HEK293 (cell line): Measurements from ENCODE around the gene CRTAC1.

Source experiments
- HOXA7 ChIP-seq: sonication (generic); formaldehyde crosslinking; IDR thresholded peaks from 2 replicates; pipeline ENCODE4 v1.8.1; 2022; ENCODE audit warnings: missing genetic modification reagents, borderline replicate concordance
- ZBTB17 ChIP-seq: fragments of 450-650 bp; formaldehyde crosslinking; IDR thresholded peaks from 2 replicates; pipeline ENCODE4 v1.5.1; 2016; ENCODE audit warnings: missing biosample characterization, missing genetic modification characterization
- ZBTB8A ChIP-seq: fragments of 450-650 bp; formaldehyde crosslinking; IDR thresholded peaks from 2 replicates; pipeline ENCODE4 v1.5.1; 2016; ENCODE audit warnings: missing biosample characterization, missing genetic modification characterization
- ZFP41 ChIP-seq: fragments of 450-650 bp; formaldehyde crosslinking; IDR thresholded peaks from 2 replicates; pipeline ENCODE4 v1.5.1; 2016; ENCODE audit warnings: missing biosample characterization, missing genetic modification characterization, borderline replicate concordance
- ZNF114 ChIP-seq: fragments of 450-650 bp; formaldehyde crosslinking; IDR thresholded peaks from 2 replicates; pipeline ENCODE4 v1.5.0; 2017; ENCODE audit warnings: missing biosample characterization, missing genetic modification characterization
- ZNF24 ChIP-seq: fragments of 450-650 bp; formaldehyde crosslinking; IDR thresholded peaks from 2 replicates; pipeline ENCODE4 v1.5.1; 2016; ENCODE audit warnings: missing biosample characterization, missing genetic modification characterization
- ZNF473 ChIP-seq: fragments of 450-650 bp; formaldehyde crosslinking; IDR thresholded peaks from 2 replicates; pipeline ENCODE4 v1.5.1; 2017; ENCODE audit warnings: missing biosample characterization, missing genetic modification characterization
- ZNF670 ChIP-seq: fragments of 450-650 bp; formaldehyde crosslinking; IDR thresholded peaks from 2 replicates; pipeline ENCODE4 v1.5.1; 2016; ENCODE audit warnings: missing biosample characterization, missing genetic modification characterization, low read depth
- ZNF707 ChIP-seq: fragments of 450-650 bp; formaldehyde crosslinking; IDR thresholded peaks from 2 replicates; pipeline ENCODE4 v1.5.1; 2016; ENCODE audit warnings: missing biosample characterization, missing genetic modification characterization
- ZNF768 ChIP-seq: fragments of 450-650 bp; formaldehyde crosslinking; IDR thresholded peaks from 2 replicates; pipeline ENCODE4 v1.5.1; 2018; ENCODE audit warnings: missing biosample characterization, mild to moderate bottlenecking, missing genetic modification characterization
- TF ChIP-seq, protein P1 (sequence below): fragments of 450-650 bp; formaldehyde crosslinking; IDR thresholded peaks from 2 replicates; pipeline ENCODE4 v1.5.1; 2016; ENCODE audit warnings: missing biosample characterization, missing genetic modification characterization, low read depth
- TF ChIP-seq, protein P2 (sequence below): fragments of 450-650 bp; formaldehyde crosslinking; IDR thresholded peaks from 2 replicates; pipeline ENCODE4 v1.5.1; 2016; ENCODE audit warnings: missing biosample characterization, missing genetic modification characterization
- TF ChIP-seq, protein P3 (sequence below): fragments of 450-650 bp; formaldehyde crosslinking; IDR thresholded peaks from 2 replicates; pipeline ENCODE4 v1.5.1; 2016; ENCODE audit warnings: missing biosample characterization, missing genetic modification characterization
- TF ChIP-seq, protein P4 (sequence below): IDR thresholded peaks from 2 replicates; pipeline ENCODE4 v1.6.1; 2011; ENCODE audit warnings: mild to moderate bottlenecking, low read depth, low read length, borderline replicate concordance

GRCh38 chr10:98047009-98047741 lies 16.8 kb upstream of the CRTAC1 start:
- TF ChIP-seq ZNF768 (tag by site-specific recombination) (no peak), ZBTB17 (tag by site-specific recombination) (no peak), ZBTB8A (tag by site-specific recombination) (no peak), ZFP41 (tag by site-specific recombination) (no peak), ZNF707 (tag by site-specific recombination) (no peak), ZNF670 (no peak), HOXA7 (no peak), ZNF24 (tag by site-specific recombination) (no peak), ZNF114 (tag by site-specific recombination) (no peak), ZNF473 (no peak)
- TF ChIP-seq, protein P1, sequence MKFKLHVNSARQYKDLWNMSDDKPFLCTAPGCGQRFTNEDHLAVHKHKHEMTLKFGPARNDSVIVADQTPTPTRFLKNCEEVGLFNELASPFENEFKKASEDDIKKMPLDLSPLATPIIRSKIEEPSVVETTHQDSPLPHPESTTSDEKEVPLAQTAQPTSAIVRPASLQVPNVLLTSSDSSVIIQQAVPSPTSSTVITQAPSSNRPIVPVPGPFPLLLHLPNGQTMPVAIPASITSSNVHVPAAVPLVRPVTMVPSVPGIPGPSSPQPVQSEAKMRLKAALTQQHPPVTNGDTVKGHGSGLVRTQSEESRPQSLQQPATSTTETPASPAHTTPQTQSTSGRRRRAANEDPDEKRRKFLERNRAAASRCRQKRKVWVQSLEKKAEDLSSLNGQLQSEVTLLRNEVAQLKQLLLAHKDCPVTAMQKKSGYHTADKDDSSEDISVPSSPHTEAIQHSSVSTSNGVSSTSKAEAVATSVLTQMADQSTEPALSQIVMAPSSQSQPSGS (tag by site-specific recombination): no peak
- TF ChIP-seq, protein P2, sequence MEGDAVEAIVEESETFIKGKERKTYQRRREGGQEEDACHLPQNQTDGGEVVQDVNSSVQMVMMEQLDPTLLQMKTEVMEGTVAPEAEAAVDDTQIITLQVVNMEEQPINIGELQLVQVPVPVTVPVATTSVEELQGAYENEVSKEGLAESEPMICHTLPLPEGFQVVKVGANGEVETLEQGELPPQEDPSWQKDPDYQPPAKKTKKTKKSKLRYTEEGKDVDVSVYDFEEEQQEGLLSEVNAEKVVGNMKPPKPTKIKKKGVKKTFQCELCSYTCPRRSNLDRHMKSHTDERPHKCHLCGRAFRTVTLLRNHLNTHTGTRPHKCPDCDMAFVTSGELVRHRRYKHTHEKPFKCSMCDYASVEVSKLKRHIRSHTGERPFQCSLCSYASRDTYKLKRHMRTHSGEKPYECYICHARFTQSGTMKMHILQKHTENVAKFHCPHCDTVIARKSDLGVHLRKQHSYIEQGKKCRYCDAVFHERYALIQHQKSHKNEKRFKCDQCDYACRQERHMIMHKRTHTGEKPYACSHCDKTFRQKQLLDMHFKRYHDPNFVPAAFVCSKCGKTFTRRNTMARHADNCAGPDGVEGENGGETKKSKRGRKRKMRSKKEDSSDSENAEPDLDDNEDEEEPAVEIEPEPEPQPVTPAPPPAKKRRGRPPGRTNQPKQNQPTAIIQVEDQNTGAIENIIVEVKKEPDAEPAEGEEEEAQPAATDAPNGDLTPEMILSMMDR (tag by site-specific recombination): no peak
- TF ChIP-seq, protein P3, sequence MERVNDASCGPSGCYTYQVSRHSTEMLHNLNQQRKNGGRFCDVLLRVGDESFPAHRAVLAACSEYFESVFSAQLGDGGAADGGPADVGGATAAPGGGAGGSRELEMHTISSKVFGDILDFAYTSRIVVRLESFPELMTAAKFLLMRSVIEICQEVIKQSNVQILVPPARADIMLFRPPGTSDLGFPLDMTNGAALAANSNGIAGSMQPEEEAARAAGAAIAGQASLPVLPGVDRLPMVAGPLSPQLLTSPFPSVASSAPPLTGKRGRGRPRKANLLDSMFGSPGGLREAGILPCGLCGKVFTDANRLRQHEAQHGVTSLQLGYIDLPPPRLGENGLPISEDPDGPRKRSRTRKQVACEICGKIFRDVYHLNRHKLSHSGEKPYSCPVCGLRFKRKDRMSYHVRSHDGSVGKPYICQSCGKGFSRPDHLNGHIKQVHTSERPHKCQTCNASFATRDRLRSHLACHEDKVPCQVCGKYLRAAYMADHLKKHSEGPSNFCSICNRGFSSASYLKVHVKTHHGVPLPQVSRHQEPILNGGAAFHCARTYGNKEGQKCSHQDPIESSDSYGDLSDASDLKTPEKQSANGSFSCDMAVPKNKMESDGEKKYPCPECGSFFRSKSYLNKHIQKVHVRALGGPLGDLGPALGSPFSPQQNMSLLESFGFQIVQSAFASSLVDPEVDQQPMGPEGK (tag by site-specific recombination): no peak
- TF ChIP-seq, protein P4, sequence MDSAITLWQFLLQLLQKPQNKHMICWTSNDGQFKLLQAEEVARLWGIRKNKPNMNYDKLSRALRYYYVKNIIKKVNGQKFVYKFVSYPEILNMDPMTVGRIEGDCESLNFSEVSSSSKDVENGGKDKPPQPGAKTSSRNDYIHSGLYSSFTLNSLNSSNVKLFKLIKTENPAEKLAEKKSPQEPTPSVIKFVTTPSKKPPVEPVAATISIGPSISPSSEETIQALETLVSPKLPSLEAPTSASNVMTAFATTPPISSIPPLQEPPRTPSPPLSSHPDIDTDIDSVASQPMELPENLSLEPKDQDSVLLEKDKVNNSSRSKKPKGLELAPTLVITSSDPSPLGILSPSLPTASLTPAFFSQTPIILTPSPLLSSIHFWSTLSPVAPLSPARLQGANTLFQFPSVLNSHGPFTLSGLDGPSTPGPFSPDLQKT: no peak
